MCF 10A (cell line): ENCODE measurements around the gene ACRBP. TPM values are rescaled to one million over a fixed set of nuclear protein-coding genes. Genes with fewer than 3 reads are reported as not detected.

Source experiments
- Bru-seq: library from RNA; stranded (reverse); fragments of 400-500 nt; gene quantifications from one replicate; lab custom pipeline; 2021; lab: Mats Ljungman, UMichigan
- BruChase-seq, 2 experiments: library from RNA; stranded (reverse); fragments of 400-500 nt; gene quantifications; one replicate each; lab custom pipeline; 2021; lab: Mats Ljungman, UMichigan
- BruUV-seq: library from RNA; stranded (reverse); fragments of 400-500 nt; replicated peaks from 2 replicates; lab custom pipeline; 2021; lab: Mats Ljungman, UMichigan
- CTCF ChIA-PET: fragments of 300-600 bp; sonication (Branson Sonifier 250); formaldehyde crosslinking; extraction: SDS; loops from one replicate; lab custom pipeline; 2021; ENCODE audit warnings: antibody characterized with exemption, inconsistent platforms; lab: Yijun Ruan, JAX
- POLR2A ChIA-PET: fragments of 300-600, 350-650 bp; sonication (Branson Sonifier 250); formaldehyde crosslinking; extraction: SDS; loops from one replicate; lab custom pipeline; 2020; ENCODE audit warnings: antibody characterized with exemption, inconsistent platforms; lab: Yijun Ruan, JAX
- DNase-seq: peaks from one replicate; pipeline ENCODE4 v3.0.0-alpha.2; 2018; ENCODE audit not compliant: unreplicated experiment
- H3K27ac Mint-ChIP-seq: one replicate; pipeline ENCODE4 v1.8.0; 2022; ENCODE audit warnings: mild to moderate bottlenecking, low read depth, mixed read lengths; ENCODE audit not compliant: unreplicated experiment
- H3K27me3 Mint-ChIP-seq: one replicate; pipeline ENCODE4 v1.8.0; 2022; ENCODE audit warnings: mixed read lengths; ENCODE audit not compliant: insufficient read depth, unreplicated experiment
- H3K36me3 Mint-ChIP-seq: one replicate; pipeline ENCODE4 v1.8.0; 2022; ENCODE audit warnings: mild to moderate bottlenecking, moderate library complexity, mixed read lengths; ENCODE audit not compliant: insufficient read depth, unreplicated experiment
- H3K4me1 Mint-ChIP-seq: one replicate; pipeline ENCODE4 v1.8.0; 2022; ENCODE audit warnings: mixed read lengths; ENCODE audit not compliant: insufficient read depth, unreplicated experiment
- H3K4me3 Mint-ChIP-seq: one replicate; pipeline ENCODE4 v1.8.0; 2022; ENCODE audit warnings: mild to moderate bottlenecking, moderate library complexity, mixed read lengths; ENCODE audit not compliant: unreplicated experiment
- H3K9me3 Mint-ChIP-seq: one replicate; pipeline ENCODE4 v1.8.0; 2022; ENCODE audit warnings: mixed read lengths; ENCODE audit not compliant: unreplicated experiment
- CTCF ChIP-seq: fragments of 200-600 bp; IDR thresholded peaks from one replicate; pipeline ENCODE4 v1.8.0; 2022; ENCODE audit warnings: antibody characterized with exemption, mild to moderate bottlenecking; ENCODE audit not compliant: unreplicated experiment
- intact Hi-C: fragments of 100-400 bp; cut with micrococcal nuclease; formaldehyde crosslinking; loops from 2 replicates; pipeline ENCODE4 v1.14.1; 2022
- long read RNA-seq: library from polyadenylated mRNA; stranded (forward); transcript quantifications from one replicate; pipeline ENCODE4 v2.0.0, GENCODE V29; 2022
- total RNA-seq: library from RNA; stranded (reverse); gene quantifications from 2 replicates; pipeline ENCODE4 v1.2.3, GENCODE V29; 2022

Gene ACRBP
- 0.30 and 2.5 TPM in 2 replicates for total RNA-seq
- percentile 23 among the genes with signal in this experiment for Bru-seq, nascent RNA
- BruChase-seq, experiment 1, labeled RNA remaining after a 6-hour chase = percentile 50 among the genes with signal in this experiment
- BruChase-seq, experiment 2, labeled RNA remaining after a 2-hour chase = percentile 42 among the genes with signal in this experiment
- long read RNA-seq = 0 reads

DNA sequence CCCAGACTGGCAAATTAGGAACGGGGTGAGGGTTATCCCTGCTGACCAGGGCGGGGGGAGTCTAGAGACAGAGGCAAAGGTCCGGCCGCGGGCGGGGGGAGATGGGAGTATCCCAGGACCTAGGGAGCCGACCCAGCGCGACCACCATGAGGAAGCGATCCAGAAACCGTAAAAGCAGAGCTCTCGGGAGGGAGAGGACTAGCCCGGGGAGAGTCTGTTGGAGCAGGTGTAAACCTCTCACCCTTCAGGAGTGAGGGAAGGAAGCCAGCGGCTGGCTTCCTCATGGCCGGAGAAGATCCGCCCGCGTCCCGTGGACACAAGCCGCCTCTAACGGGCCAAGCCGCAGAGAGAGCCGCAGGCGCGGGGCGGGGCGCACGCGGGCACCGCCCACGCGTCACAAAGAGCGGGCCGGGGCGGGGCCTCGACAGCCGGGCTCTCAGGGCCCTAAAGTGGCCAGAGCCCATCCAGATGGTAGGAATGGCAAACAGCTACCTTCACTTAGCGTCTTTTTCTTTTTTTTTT lies at the start of gene ACRBP:
Gene ACRBP (minus strand): TSS at position 350 of the 522 bp plus-strand sequence. CDS start 66 bp downstream, at position 284.
- DNase-seq = no peak
- peaks cover 30% of the 10 kb centered on the region for H3K36me3 Mint-ChIP-seq
- H3K27me3 Mint-ChIP-seq = peaks cover 11% of the 10 kb centered on the region
- no peak within 1 kb of the TSS for H3K4me3 Mint-ChIP-seq
- POLR2A ChIA-PET = interaction anchor here (0.5 kb wide), 1 partner anchor 16 kb away, joined by 4 read pairs; no protein-coding TSS in a partner anchor
- TF ChIP-seq CTCF = no peak
- peak within 1 kb of the TSS; percentile 64 for H3K27ac Mint-ChIP-seq
- BruUV-seq = no TSS peak
- CTCF ChIA-PET = interaction anchor here (0.7 kb wide), 1 partner anchor 29 kb away, joined by 3 read pairs; no protein-coding TSS in a partner anchor
- no peaks in the 10 kb centered on the region for H3K4me1 Mint-ChIP-seq
- H3K9me3 Mint-ChIP-seq = peaks cover 9% of the 10 kb centered on the region
- intact Hi-C loops = no loop called here

DNA sequence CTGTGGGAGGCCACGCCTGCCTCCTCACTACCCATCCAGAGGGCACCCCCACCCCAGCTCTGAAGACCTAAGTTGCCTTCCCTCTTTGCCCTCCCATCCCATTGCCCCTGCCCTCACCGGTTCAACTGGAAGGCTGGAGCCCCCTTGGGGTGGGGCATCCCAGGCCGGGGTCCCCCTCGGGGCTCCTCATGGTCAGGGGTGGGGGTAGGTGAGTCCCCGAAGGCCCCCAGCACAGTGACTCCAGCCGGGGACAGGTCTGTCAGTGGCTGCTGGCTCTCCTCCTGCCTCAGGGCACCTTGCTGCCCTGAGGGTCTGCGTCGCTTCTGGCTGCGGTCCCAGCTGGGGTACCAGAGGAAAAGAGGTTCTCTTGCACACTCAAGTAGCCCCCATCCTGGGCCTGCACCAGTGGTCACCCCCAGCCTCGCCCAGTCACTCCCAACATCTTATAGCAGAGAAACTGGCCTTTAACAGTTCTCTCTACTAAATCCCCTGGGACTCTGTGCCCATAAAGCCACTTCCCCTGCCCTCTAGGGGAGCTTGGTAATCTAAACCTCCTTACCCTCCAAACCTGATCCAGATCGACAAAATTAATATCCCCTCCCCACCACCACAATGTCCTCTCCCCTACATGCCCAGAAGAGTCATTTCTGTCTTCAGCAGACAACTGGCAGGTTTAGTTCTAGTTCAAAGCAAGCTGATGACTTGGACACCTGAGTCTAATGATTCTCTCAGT lies 48.2 kb upstream of the ACRBP start:
- no peak overlapping the region for H3K4me3 Mint-ChIP-seq
- no TSS peak for BruUV-seq
- no peak for DNase-seq
- no peak overlapping the region for H3K27ac Mint-ChIP-seq
- H3K36me3 Mint-ChIP-seq = no peaks in the 10 kb centered on the region
- CTCF ChIA-PET = interaction anchor here (0.6 to 1.3 kb wide), 4 partner anchors 11 to 88 kb away, joined by 3 read pairs; no protein-coding TSS in a partner anchor
- no peak for TF ChIP-seq CTCF
- H3K27me3 Mint-ChIP-seq = peaks cover 37% of the 10 kb centered on the region
- no peaks in the 10 kb centered on the region for H3K9me3 Mint-ChIP-seq
- peaks cover 8% of the 10 kb centered on the region for H3K4me1 Mint-ChIP-seq
- intact Hi-C loops = loop anchor here (2.0 to 5.0 kb wide), 2 partner anchors 133 to 273 kb away; no protein-coding TSS in a partner anchor
- POLR2A ChIA-PET = interaction anchor here (0.9 to 1.3 kb wide), 3 partner anchors 10 to 28 kb away, joined by 3 to 9 read pairs (median 5); partner anchors contain the start of gene COPS7A

- no peaks in the 10 kb centered on the region for H3K9me3 Mint-ChIP-seq
- no peak overlapping the region for H3K27ac Mint-ChIP-seq
- intact Hi-C loops = loop anchor here (5.0 kb wide), 1 partner anchor 132 kb away; no protein-coding TSS in a partner anchor
- peaks cover 7% of the 10 kb centered on the region for H3K4me1 Mint-ChIP-seq
- TF ChIP-seq CTCF = no peak
- ChIA-PET CTCF (no interaction called here), POLR2A (no interaction called here)
- no TSS peak for BruUV-seq
- peaks cover 2% of the 10 kb centered on the region for H3K36me3 Mint-ChIP-seq
- no peak overlapping the region for H3K4me3 Mint-ChIP-seq
- H3K27me3 Mint-ChIP-seq = peaks cover 30% of the 10 kb centered on the region
- no peak for DNase-seq
Observed at GRCh38 chr12:6694701-6695100, 47.5 kb upstream of the ACRBP start.

DNA sequence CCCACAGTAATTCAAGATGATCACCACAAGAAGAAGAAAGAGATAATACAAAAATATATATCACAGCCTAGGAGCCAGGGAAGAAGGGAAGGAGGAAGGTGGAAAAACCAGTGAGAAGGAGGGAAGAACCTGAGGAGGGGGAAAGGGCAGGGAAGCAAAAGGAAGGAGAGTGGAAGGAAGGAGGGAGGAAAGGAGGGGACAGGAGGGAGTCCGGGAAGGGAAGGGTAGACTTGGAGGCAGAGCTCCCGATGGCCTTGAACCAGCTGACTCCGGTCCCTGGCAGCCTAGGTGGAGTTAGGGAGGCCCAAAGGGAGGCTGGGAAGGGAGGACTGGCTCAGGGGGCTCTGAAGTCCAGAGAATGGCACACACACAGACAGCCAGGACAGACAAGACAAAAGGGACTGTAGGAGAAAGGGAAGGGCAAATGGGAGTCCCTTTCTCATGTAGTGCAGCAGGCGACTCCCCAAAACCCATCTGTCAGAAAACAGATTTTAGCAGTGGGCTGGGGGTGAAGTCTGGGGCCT lies 46.7 kb upstream of the ACRBP start:
- Mint-ChIP-seq H3K27ac (no peak overlapping the region), H3K36me3 (peaks cover 10% of the 10 kb centered on the region), H3K4me3 (no peak overlapping the region), H3K9me3 (no peaks in the 10 kb centered on the region), H3K4me1 (no peaks in the 10 kb centered on the region), H3K27me3 (peaks cover 22% of the 10 kb centered on the region)
- intact Hi-C loops = no loop called here
- no peak for DNase-seq
- POLR2A ChIA-PET = no interaction called here
- BruUV-seq = no TSS peak
- no peak for TF ChIP-seq CTCF
- CTCF ChIA-PET = no interaction called here
